ENCODE results near the gene SS18.

DNA sequence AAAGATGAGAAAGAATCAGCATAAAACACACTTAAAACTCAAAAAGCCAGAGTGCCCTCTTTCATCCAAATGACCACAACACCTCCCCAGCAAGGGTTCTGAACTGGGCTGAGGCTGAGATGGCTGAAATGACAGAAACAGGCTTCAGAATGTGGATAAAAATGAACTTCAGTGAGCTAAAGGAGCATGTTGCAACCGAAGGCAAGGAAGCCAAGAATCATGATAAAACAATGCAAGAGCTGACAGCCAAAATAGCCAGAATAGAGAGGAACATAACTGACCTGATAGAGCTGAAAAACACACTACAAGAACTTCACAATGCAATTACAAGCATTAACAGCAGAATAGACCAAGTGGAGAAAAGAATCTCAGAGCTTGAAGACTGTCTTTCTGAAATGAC lies 31.1 kb upstream of the SS18 start:
- TF ChIP-seq, protein P1, sequence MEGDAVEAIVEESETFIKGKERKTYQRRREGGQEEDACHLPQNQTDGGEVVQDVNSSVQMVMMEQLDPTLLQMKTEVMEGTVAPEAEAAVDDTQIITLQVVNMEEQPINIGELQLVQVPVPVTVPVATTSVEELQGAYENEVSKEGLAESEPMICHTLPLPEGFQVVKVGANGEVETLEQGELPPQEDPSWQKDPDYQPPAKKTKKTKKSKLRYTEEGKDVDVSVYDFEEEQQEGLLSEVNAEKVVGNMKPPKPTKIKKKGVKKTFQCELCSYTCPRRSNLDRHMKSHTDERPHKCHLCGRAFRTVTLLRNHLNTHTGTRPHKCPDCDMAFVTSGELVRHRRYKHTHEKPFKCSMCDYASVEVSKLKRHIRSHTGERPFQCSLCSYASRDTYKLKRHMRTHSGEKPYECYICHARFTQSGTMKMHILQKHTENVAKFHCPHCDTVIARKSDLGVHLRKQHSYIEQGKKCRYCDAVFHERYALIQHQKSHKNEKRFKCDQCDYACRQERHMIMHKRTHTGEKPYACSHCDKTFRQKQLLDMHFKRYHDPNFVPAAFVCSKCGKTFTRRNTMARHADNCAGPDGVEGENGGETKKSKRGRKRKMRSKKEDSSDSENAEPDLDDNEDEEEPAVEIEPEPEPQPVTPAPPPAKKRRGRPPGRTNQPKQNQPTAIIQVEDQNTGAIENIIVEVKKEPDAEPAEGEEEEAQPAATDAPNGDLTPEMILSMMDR (IDR thresholded peaks at IDR 0.05; ENCODE audit: poor library complexity): no peak
- TF ChIP-seq EZH2phosphoT487 (IDR thresholded peaks at IDR 0.05; ENCODE audit: low read depth, severe bottlenecking, unreplicated experiment) (no peak), EZH2 (IDR thresholded peaks at IDR 0.05; ENCODE audit: borderline replicate concordance) (no peak)

Data from hepatocyte (in vitro differentiated cells).